IPS-11a (cell line): ENCODE data around the gene ZC3H12D.
"Not testable (repeated sequence)": the region's sequence is repeated elsewhere in the genome, so short reads cannot be mapped to it uniquely, and the experiment has no call there.

Experiments used
- H3K4me3 ChIP-seq: one replicate; pipeline ENCODE4 v1.5.1; 2013; ENCODE audit warnings: low read depth, low read length, control low read depth

ZC3H12D gene

DNA sequence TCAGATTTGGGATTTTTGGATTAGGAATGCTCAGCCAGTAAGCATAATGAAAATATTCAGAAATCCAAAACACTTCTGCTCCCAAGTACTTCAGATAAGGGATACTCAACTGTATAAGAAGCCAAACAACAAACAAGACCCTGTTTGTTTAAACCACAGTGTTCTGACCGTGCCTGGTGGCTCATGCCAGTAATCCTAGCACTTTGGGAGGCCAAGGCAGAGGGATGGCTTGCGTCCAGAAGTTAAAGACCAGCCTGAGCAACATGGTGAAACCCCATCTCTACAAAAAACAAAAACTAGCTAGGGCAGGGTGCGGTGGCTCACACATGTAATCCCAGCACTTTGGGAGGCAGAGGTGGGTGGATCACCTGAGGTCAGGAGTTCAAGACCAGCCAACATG lies 24.6 kb downstream of the ZC3H12D start:
- H3K4me3 ChIP-seq, result not testable (repeated sequence)

DNA sequence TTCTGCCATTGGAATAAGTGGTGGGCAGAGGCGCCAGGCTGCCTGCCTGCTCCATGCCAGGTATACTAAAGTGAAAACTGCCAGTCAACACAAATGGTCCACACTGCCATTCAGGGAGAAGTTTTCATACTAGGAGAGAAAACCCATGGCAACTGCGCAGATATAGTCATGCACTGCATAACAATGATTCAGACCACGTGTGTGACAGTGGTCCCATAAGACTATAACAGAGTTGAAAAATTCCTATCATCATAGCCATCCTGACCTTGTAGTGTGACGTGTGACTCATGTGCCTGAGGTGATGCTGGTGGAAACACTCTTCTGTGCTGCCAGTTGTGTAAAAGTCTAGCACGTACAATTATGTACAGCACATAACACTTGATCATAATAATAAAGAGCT lies 25.1 kb downstream of the ZC3H12D start:
- H3K4me3 ChIP-seq, result no peak overlapping the region

- H3K4me3 ChIP-seq, result no peak overlapping the region
Measured at GRCh38 chr6:149458806-149459205, 26.0 kb downstream of the ZC3H12D start.

GRCh38 chr6:149458196-149458595 lies 26.6 kb downstream of the ZC3H12D start:
- H3K4me3 ChIP-seq, result no peak overlapping the region

GRCh38 chr6:149457316-149457884 lies 27.4 kb downstream of the ZC3H12D start:
- H3K4me3 ChIP-seq, result no peak overlapping the region

GRCh38 chr6:149456311-149457021 lies 28.3 kb downstream of the ZC3H12D start:
- H3K4me3 ChIP-seq, result no peak overlapping the region

- H3K4me3 ChIP-seq, result no peak overlapping the region
Measured at GRCh38 chr6:149455031-149455732, 29.6 kb downstream of the ZC3H12D start.

GRCh38 chr6:149454346-149454848 lies 30.4 kb downstream of the ZC3H12D start:
- H3K4me3 ChIP-seq, result no peak overlapping the region

DNA sequence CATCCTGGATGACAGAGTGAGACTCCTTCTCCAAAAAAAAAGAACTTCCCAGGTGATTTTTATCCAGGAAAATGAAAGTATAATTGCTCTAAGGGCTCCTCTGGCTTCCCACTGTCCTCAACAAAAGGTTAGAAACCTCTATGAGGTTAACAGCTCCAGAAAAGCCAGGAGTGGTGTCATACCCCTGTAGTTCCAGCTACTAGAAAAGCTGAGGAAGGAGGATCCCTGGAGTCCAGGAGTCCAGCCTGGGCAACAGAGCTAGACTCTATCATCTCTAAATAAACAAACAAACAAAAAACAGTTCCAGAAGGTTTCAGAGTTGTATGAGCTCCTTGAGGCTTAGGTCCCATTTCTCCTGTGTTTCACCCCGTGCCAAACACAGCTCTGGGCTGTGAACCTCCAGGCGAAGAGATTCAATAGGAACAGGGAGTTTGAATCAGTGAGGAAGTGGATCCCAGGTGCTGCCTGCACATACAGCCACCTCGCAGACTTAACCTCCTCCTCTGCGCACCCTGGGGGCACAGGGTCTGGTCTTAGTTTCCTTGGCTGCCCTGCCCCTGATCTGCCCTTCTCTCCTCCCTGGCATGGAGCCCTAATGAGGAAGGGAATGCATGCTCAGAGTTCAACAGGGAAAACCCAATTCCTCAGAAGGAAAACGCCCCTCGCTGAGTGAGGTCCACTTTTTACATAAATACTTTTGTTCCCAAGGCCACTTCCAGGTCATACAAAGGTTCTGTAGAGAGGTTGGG lies 31.0 kb downstream of the ZC3H12D start:
- H3K4me3 ChIP-seq, result no peak overlapping the region

- H3K4me3 ChIP-seq, result no peak overlapping the region
Measured at GRCh38 chr6:149452037-149452939, 32.5 kb downstream of the ZC3H12D start.

- peak overlapping the region; percentile 30 for H3K4me3 ChIP-seq
Measured at GRCh38 chr6:149451376-149452036, 33.3 kb downstream of the ZC3H12D start.

- peak overlapping the region; percentile 30 for H3K4me3 ChIP-seq
Measured at GRCh38 chr6:149450679-149451375, 34.0 kb downstream of the ZC3H12D start.

GRCh38 chr6:149449831-149450678 lies 34.8 kb downstream of the ZC3H12D start:
- H3K4me3 ChIP-seq, result peak overlapping the region; percentile 28

GRCh38 chr6:149448821-149449453 lies 35.9 kb downstream of the ZC3H12D start:
- H3K4me3 ChIP-seq, result no peak overlapping the region

GRCh38 chr6:149446791-149447376 lies 37.9 kb downstream of the ZC3H12D start:
- H3K4me3 ChIP-seq, result no peak overlapping the region

DNA sequence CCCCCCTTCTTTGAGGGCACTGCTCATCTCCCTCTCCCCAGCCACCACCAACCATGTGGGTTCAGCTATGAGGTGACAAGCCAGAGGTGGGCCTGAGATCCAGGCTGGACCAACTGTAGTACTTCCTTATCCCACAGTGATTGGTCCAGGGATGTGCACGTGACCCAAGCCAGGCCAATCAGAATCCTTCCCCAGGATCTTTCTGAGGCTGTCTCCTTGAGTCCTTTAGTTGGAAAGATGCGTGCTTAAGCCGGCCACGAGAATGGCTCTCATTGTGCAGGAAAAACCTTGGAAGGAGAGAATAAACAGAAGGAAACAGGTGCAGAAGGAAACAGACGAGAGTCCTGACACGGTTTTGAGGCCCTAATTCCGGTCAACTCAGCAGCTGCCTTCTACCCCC lies 39.2 kb downstream of the ZC3H12D start:
- no peak overlapping the region for H3K4me3 ChIP-seq

- no peak overlapping the region for H3K4me3 ChIP-seq
Measured at GRCh38 chr6:149445095-149445466, 39.7 kb downstream of the ZC3H12D start.
